8988T (cell line): ENCODE measurements around the gene RAD51D.
"Not testable (repeated sequence)": the region's sequence is repeated elsewhere in the genome, so short reads cannot be mapped to it uniquely, and the experiment has no call there.

ENCODE experiments used
- DNase-seq: peaks from one replicate; pipeline ENCODE4 v3.0.0; 2011

RAD51D gene

GRCh38 chr17:35064516-35065215, 55.0 kb downstream of the RAD51D start:
- DNase-seq, result no peak

- peak; percentile 54 for DNase-seq
These were observed 56.0 kb downstream of the RAD51D start, which contains the start of gene RFFL for GRCh38 chr17:35063514-35064223. Gene RFFL (minus strand): TSS chr17:35063707. CDS start chr17:35026553, 37,154 bp downstream.

GRCh38 chr17:35062308-35062707, 57.4 kb downstream of the RAD51D start:
- no peak for DNase-seq

GRCh38 chr17:35057332-35057915, 62.2 kb downstream of the RAD51D start:
- DNase-seq, result no peak

GRCh38 chr17:35056013-35056412, 63.6 kb downstream of the RAD51D start:
- no peak for DNase-seq

- DNase-seq, result no peak
These were observed 66.5 kb downstream of the RAD51D start for GRCh38 chr17:35053204-35053603.

GRCh38 chr17:35052780-35053179, 66.9 kb downstream of the RAD51D start:
- no peak for DNase-seq

- DNase-seq, result no peak
These were observed 67.4 kb downstream of the RAD51D start for GRCh38 chr17:35052241-35052610.

GRCh38 chr17:35051579-35052240, 68.0 kb downstream of the RAD51D start:
- DNase-seq, result no peak

GRCh38 chr17:35051183-35051578, 68.5 kb downstream of the RAD51D start:
- DNase-seq, result no peak

- no peak for DNase-seq
These were observed 69.5 kb downstream of the RAD51D start for GRCh38 chr17:35050170-35050569.

- DNase-seq, result no peak
These were observed 70.8 kb downstream of the RAD51D start for GRCh38 chr17:35048685-35049379.

GRCh38 chr17:35046740-35047283, 72.8 kb downstream of the RAD51D start:
- no peak for DNase-seq

- DNase-seq, result no peak
These were observed 73.4 kb downstream of the RAD51D start for GRCh38 chr17:35046245-35046644.

GRCh38 chr17:35045458-35045979, 74.1 kb downstream of the RAD51D start:
- not testable (repeated sequence) for DNase-seq

- DNase-seq, result no peak
These were observed 75.5 kb downstream of the RAD51D start for GRCh38 chr17:35044181-35044580.
